Naive thymus-derived CD4-positive, alpha-beta T cell (primary cell): ENCODE results near the gene ATP6V0A4. TPM values are rescaled to one million over a fixed set of nuclear protein-coding genes. Genes with fewer than 3 reads are reported as not detected.

Experiments used
- ATAC-seq: fragments of 150-1000 bp; cut with Tn5 transposase; 2 replicates; pipeline ENCODE4 v1.10.0; 2021; ENCODE audit warnings: mild to moderate bottlenecking, moderate library complexity
- CTCF ChIA-PET: fragments of 350-600 bp; sonication (Branson Sonifier 250); formaldehyde crosslinking; loops from one replicate; lab custom pipeline; 2021; ENCODE audit warnings: antibody characterized with exemption; lab: Charles Lee
- POLR2A ChIA-PET: fragments of 350-600 bp; sonication (Branson Sonifier 250); formaldehyde crosslinking; loops from one replicate; lab custom pipeline; 2021; ENCODE audit warnings: antibody characterized with exemption, inconsistent platforms; lab: Charles Lee
- DNase-seq, 9 donors: peaks; one replicate each; pipeline versions ENCODE4 v3.0.0 to v3.0.0-alpha.2; 2020 to 2022; ENCODE audit warnings: mixed read lengths in 1 of 9
- H3K27ac ChIP-seq: one replicate; pipeline ENCODE4 v1.7.0; 2013; ENCODE audit warnings: mild to moderate bottlenecking, low read depth, low read length, moderate library complexity
- H3K27me3 ChIP-seq, 2 donors: one replicate each; pipeline ENCODE4 v1.7.0; 2013; ENCODE audit warnings: low read length in 2 of 2, mild to moderate bottlenecking in 2 of 2, moderate library complexity in 2 of 2; ENCODE audit not compliant: control insufficient read depth in 2 of 2, insufficient read depth in 2 of 2
- H3K36me3 ChIP-seq, 3 experiments: 1 replicate in 2 of 3; 2 replicates in 1 of 3; pipeline ENCODE4 v1.7.0; 2013; ENCODE audit warnings: low read length in 3 of 3, mild to moderate bottlenecking in 3 of 3, moderate library complexity in 1 of 3; ENCODE audit not compliant: insufficient read depth in 3 of 3, control insufficient read depth in 2 of 3
- H3K4me1 ChIP-seq, 2 donors: one replicate each; pipeline ENCODE4 v1.7.0; 2013; ENCODE audit warnings: low read length in 2 of 2, mild to moderate bottlenecking in 2 of 2, moderate library complexity in 1 of 2; ENCODE audit not compliant: control insufficient read depth in 2 of 2, insufficient read depth in 2 of 2
- H3K4me3 ChIP-seq: 2 replicates; pipeline ENCODE4 v1.7.0; 2013; ENCODE audit warnings: mild to moderate bottlenecking, low read length
- H3K9me3 ChIP-seq, 3 experiments: 1 replicate in 2 of 3; 2 replicates in 1 of 3; pipeline ENCODE4 v1.7.0; 2013; ENCODE audit warnings: low read length in 3 of 3; ENCODE audit not compliant: control insufficient read depth in 2 of 3
- H3K27ac Mint-ChIP-seq, 9 donors: one replicate each; pipeline ENCODE4 v1.8.0; 2020 to 2022; ENCODE audit warnings: mixed read lengths in 9 of 9, mild to moderate bottlenecking in 8 of 9, moderate library complexity in 5 of 9, inconsistent platforms in 2 of 9
- H3K27me3 Mint-ChIP-seq, 5 donors: one replicate each; pipeline ENCODE4 v1.8.0; 2021 to 2022; ENCODE audit warnings: mixed read lengths in 5 of 5, mild to moderate bottlenecking in 1 of 5
- H3K36me3 Mint-ChIP-seq, 5 donors: one replicate each; pipeline ENCODE4 v1.8.0; 2020 to 2022; ENCODE audit warnings: mixed read lengths in 5 of 5, mild to moderate bottlenecking in 3 of 5, inconsistent platforms in 1 of 5
- H3K4me1 Mint-ChIP-seq, 7 donors: one replicate each; pipeline ENCODE4 v1.8.0; 2020 to 2022; ENCODE audit warnings: mixed read lengths in 7 of 7, mild to moderate bottlenecking in 3 of 7, inconsistent platforms in 1 of 7
- H3K4me3 Mint-ChIP-seq, 10 donors: one replicate each; pipeline ENCODE4 v1.8.0; 2020 to 2022; ENCODE audit warnings: mild to moderate bottlenecking in 10 of 10, mixed read lengths in 10 of 10, moderate library complexity in 6 of 10, inconsistent platforms in 2 of 10
- H3K9me3 Mint-ChIP-seq, 11 donors: one replicate each; pipeline ENCODE4 v1.8.0; 2020 to 2022; ENCODE audit warnings: mixed read lengths in 11 of 11, mild to moderate bottlenecking in 4 of 11, inconsistent platforms in 1 of 11, moderate library complexity in 1 of 11
- intact Hi-C, 2 donors: fragments of 100-400 bp; cut with micrococcal nuclease; formaldehyde crosslinking; loops; one replicate each; pipeline ENCODE4 v1.15.1; 2023
- polyA plus RNA-seq, 2 donors: library from polyadenylated mRNA; unstranded; fragments of 300-500 nt; fragmentation: Illumina TruSeq; gene quantifications; one replicate each; pipeline ENCODE4 v1.2.3, GENCODE V29; 2021
- total RNA-seq, 6 experiments: library from RNA in 5 of 6; stranded (reverse) in 5 of 6; gene quantifications; 1 replicate in 5 of 6; 2 replicates in 1 of 6; pipeline ENCODE4 v1.2.3 and lab custom pipeline; 2021 to 2026

The ATP6V0A4 gene
- total and polyA plus RNA-seq, 7 experiments from 2014 or later: not detected

DNA sequence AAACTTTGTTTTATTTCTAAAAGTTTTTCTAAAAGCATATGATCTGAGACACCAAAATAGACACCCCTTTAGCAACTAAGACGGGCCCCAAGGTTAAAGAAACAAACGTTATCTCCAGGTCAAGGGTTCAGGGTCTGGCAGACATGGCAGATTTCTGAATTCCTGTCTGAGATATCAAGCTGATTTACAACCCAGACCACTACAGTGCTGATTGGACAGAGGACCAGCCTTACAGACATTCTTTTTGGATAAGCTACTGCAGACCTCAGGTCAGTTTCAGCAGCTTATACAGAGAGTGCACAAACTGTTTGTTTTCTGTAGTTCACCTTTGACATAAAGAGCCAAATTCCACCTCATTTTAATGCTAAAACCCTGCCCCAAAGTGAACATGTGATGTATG is 131.6 kb downstream of the ATP6V0A4 start:
- peaks cover 5 to 21% (median 6%) of the 10 kb centered on the region in 7 donors for H3K4me1 Mint-ChIP-seq
- H3K9me3 ChIP-seq: no peaks in the 10 kb centered on the region
- peaks cover 4 to 45% (median 26%) of the 10 kb centered on the region in 5 donors for H3K27me3 Mint-ChIP-seq
- no peak overlapping the region for H3K27ac Mint-ChIP-seq
- intact Hi-C loops: no loop called here
- ChIA-PET POLR2A (no interaction called here), CTCF (no interaction called here)
- H3K27ac ChIP-seq: no peak overlapping the region
- no peaks in the 10 kb centered on the region for H3K4me1 ChIP-seq
- DNase-seq: no peak
- no peaks in the 10 kb centered on the region for H3K27me3 ChIP-seq
- no peak overlapping the region for H3K4me3 Mint-ChIP-seq
- no peak for ATAC-seq
- peaks cover 0 to 3% (median 0%) of the 10 kb centered on the region in 11 donors for H3K9me3 Mint-ChIP-seq
- no peaks in the 10 kb centered on the region for H3K36me3 ChIP-seq
- peaks cover 0 to 3% (median 0%) of the 10 kb centered on the region in 5 donors for H3K36me3 Mint-ChIP-seq
- H3K4me3 ChIP-seq: no peak overlapping the region

DNA sequence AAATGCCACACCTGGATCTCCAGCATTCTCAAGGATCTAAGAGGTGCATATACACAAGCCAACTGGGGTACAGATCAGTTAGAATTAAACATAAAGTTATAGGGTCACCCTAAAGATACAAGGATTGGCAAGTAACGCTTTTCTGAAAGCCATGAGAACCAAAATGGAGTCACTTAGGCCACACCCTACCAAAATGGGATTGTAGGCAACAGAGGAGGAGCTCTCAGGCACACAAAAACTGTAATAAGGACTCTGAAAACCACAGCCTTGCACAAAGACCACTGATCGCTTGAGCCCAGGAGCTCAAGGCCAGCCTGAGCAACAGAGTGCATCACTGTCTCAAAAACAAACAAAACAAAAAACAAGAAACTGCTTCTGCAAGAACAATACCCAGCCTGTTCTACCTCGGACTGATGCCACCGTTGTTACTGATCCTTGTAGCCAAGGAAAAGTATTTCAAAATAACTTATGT is 132.3 kb downstream of the ATP6V0A4 start:
- CTCF ChIA-PET: no interaction called here
- H3K4me3 Mint-ChIP-seq: peak overlapping the region in 5 of 10 donors; percentile 24 to 89 (median 73)
- peaks cover 4 to 46% (median 26%) of the 10 kb centered on the region in 5 donors for H3K27me3 Mint-ChIP-seq

DNA sequence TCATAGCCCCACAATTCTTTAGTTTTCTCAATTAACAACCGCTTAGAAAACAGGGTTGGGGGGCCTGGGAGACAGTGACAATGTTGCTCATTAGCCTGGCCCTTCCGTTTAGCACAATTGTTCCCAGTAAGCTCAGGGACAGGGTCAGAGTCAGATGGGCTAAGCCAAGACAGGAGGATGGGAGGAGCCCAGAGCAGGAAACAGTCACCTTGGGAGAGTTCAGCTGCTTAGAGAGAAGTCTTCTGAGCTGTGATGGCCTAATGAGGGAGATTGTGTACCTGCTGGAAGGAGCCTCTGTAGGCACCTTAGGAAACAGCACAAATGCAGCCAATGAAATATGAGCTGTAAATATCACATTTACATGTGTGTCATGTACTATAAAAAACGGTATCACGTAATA is 132.7 kb downstream of the ATP6V0A4 start:
- ChIA-PET POLR2A (no interaction called here), CTCF (no interaction called here)
- H3K4me1 Mint-ChIP-seq: peaks cover 5 to 13% (median 6%) of the 10 kb centered on the region in 7 donors
- H3K9me3 Mint-ChIP-seq: peaks cover 0 to 2% (median 0%) of the 10 kb centered on the region in 11 donors
- peak overlapping the region; percentile 40 to 89 (median 68) for H3K4me3 Mint-ChIP-seq
- Histone ChIP-seq H3K4me3 (no peak overlapping the region), H3K27me3 (no peaks in the 10 kb centered on the region), H3K36me3 (no peaks in the 10 kb centered on the region), H3K4me1 (no peaks in the 10 kb centered on the region), H3K9me3 (no peaks in the 10 kb centered on the region), H3K27ac (no peak overlapping the region)
- intact Hi-C loops: no loop called here
- H3K27ac Mint-ChIP-seq: no peak overlapping the region
- ATAC-seq: no peak
- H3K27me3 Mint-ChIP-seq: peaks cover 4 to 46% (median 26%) of the 10 kb centered on the region in 5 donors
- H3K36me3 Mint-ChIP-seq: peaks cover 0 to 3% (median 0%) of the 10 kb centered on the region in 5 donors
- no peak for DNase-seq

More for the DNA sequence above, 132.3 kb downstream of the ATP6V0A4 start:
- POLR2A ChIA-PET: no interaction called here
- Mint-ChIP-seq H3K36me3 (peaks cover 0 to 3% (median 0%) of the 10 kb centered on the region in 5 donors), H3K27ac (no peak overlapping the region), H3K4me1 (peaks cover 5 to 17% (median 6%) of the 10 kb centered on the region in 7 donors), H3K9me3 (peaks cover 0 to 3% (median 0%) of the 10 kb centered on the region in 11 donors)
- Histone ChIP-seq H3K9me3 (no peaks in the 10 kb centered on the region), H3K27me3 (no peaks in the 10 kb centered on the region), H3K4me3 (no peak overlapping the region), H3K4me1 (no peaks in the 10 kb centered on the region), H3K27ac (no peak overlapping the region), H3K36me3 (no peaks in the 10 kb centered on the region)
- DNase-seq: no peak
- intact Hi-C loops: no loop called here
- no peak for ATAC-seq

DNA sequence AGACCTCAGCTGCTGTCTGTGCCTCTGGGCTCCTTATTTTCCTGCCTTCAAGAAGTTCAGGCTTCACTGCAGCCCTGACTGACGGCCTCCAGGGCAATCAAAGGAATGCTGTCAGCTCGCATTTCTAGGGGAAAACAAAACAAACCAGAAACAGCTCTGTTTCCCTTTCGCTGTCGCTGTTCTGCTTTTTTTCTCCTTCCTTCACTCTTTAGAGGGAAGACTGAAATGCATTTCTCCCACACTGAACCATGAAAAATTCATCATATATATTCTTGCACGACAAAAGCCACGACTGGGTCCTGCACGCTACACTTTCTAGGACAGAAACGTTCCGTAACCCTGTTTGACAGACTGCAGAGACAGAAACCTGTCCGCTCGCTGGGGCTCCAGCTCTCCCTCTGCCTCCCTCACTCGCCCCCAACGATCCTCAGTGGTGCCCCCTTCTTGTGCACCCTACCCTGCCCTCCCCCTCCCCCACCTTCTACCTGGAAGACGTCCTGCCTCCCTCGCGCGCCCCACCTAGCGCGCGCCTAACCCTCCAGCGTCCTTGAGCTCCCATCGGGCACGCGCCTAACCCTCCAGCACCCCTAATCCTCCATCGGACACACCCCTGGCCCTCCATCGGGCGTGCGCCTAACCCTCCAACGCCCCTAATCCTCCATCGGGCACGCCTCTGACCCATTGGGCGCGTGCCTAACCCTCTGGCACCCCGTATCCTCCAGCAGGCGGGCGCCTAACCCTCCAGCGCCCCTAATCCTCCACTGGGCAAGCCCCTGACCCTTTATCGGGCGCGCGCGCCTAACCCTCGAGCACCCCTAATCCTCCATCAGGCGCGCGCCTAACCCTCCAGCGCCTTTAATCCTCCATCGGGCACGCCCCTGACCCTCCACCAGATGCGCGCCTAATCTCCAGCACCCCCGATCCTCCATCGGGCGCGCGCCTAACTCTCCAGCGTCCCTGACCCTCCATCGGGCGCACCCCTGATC is 134.0 kb downstream of the ATP6V0A4 start:
- intact Hi-C loops: no loop called here
- H3K4me1 ChIP-seq: no peaks in the 10 kb centered on the region
- H3K27me3 ChIP-seq: no peaks in the 10 kb centered on the region
- Mint-ChIP-seq H3K27me3 (peaks cover 4 to 46% (median 26%) of the 10 kb centered on the region in 5 donors), H3K4me3 (peak overlapping the region; percentile 73 to 89 (median 84)), H3K4me1 (peaks cover 5 to 10% (median 6%) of the 10 kb centered on the region in 7 donors), H3K9me3 (peaks cover 0 to 2% (median 0%) of the 10 kb centered on the region in 11 donors), H3K27ac (peak overlapping the region in 1 of 9 donors; percentile 46), H3K36me3 (peaks cover 0 to 3% (median 0%) of the 10 kb centered on the region in 5 donors)
- CTCF ChIA-PET: no interaction called here
- H3K4me3 ChIP-seq: no peak overlapping the region
- POLR2A ChIA-PET: no interaction called here
- H3K27ac ChIP-seq: no peak overlapping the region
- peak in 3 of 9 donors; percentile 4 to 13 (median 8) for DNase-seq
- no peak for ATAC-seq
- no peaks in the 10 kb centered on the region for H3K36me3 ChIP-seq
- no peaks in the 10 kb centered on the region for H3K9me3 ChIP-seq

DNA sequence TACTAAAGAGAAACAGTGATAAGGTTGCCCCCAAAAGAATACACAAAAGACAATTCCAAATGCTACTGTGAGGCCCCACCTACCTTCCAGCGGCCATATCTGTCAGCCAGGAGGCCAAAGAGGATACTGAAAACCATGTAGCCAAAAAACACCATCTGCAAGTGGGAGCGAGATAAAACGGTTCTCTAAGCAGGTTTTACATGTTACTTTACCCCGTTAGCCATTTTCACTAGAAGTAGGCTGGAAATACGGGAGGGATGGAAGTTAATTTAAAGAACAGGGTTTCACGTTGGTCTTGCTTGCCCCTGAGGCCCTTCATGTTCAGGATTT is 135.0 kb downstream of the ATP6V0A4 start:
- Mint-ChIP-seq H3K4me1 (peaks cover 5 to 10% (median 6%) of the 10 kb centered on the region in 7 donors), H3K27me3 (peaks cover 2 to 43% (median 20%) of the 10 kb centered on the region in 5 donors), H3K9me3 (no peaks in the 10 kb centered on the region), H3K27ac (no peak overlapping the region), H3K4me3 (peak overlapping the region in 1 of 10 donors; percentile 10), H3K36me3 (peaks cover 0 to 3% (median 0%) of the 10 kb centered on the region in 5 donors)
- intact Hi-C loops: no loop called here
- ATAC-seq (no peak), DNase-seq (no peak)
- Histone ChIP-seq H3K36me3 (no peaks in the 10 kb centered on the region), H3K27me3 (no peaks in the 10 kb centered on the region), H3K4me3 (no peak overlapping the region), H3K9me3 (no peaks in the 10 kb centered on the region), H3K4me1 (no peaks in the 10 kb centered on the region), H3K27ac (no peak overlapping the region)
- CTCF ChIA-PET: no interaction called here
- POLR2A ChIA-PET: no interaction called here

DNA sequence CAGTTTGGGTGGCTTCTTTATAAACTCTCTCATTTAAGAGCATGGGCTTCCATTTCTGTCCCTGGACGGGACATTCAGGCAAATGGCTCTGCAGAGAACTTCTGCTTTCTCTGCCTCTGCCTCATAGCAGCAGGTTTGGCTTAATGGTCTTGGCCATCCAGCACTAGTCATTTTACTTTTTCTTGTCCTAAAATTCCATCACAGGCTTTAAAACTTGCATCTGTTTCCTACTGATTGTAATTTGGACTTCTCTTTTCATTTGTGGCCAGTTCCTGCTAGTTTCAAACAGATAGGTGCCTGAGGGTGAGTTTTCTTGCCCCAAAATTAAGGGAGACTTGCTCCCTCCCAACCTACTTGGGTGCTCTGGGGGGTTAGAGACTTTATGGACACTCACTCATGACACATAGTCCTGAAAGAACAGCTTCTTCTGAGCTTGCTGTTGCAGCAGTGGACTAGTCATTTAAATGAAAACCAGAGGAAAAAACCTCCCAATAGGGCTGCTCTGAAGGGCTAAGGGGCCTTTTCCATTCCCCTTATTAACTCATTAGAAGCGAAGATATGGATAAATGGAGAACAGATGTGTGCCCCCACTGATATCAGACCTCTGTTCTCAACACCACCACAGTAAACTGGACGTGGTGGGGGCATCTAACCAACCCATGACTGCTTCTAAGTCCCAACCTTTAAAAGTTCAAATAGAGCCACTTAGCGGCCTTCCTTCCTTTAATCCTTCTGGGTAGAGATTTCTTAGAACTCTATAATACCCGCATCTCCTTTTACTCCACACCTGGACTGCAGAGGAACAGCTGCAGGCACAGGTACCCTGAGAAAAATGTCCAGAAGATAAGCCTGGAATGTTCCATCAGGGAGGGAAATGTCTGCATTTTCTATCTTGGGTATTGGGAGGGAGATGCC is 135.7 kb downstream of the ATP6V0A4 start:
- Mint-ChIP-seq H3K36me3 (peaks cover 0 to under 1% (median 0%) of the 10 kb centered on the region in 5 donors), H3K4me1 (peaks cover 5 to 10% (median 6%) of the 10 kb centered on the region in 7 donors), H3K9me3 (no peaks in the 10 kb centered on the region), H3K27ac (no peak overlapping the region), H3K4me3 (peak overlapping the region in 1 of 10 donors; percentile 10), H3K27me3 (peaks cover 0 to 43% (median 19%) of the 10 kb centered on the region in 5 donors)
- ChIA-PET CTCF (interaction anchor here (1.1 kb wide), 1 partner anchor 18 kb away, joined by 3 read pairs; no protein-coding TSS in a partner anchor), POLR2A (no interaction called here)
- Histone ChIP-seq H3K27me3 (no peaks in the 10 kb centered on the region), H3K4me1 (no peaks in the 10 kb centered on the region), H3K27ac (no peak overlapping the region), H3K4me3 (no peak overlapping the region), H3K36me3 (no peaks in the 10 kb centered on the region), H3K9me3 (no peaks in the 10 kb centered on the region)
- DNase-seq (no peak), ATAC-seq (no peak)
- intact Hi-C loops: no loop called here
